Keratinocyte (primary cell): ENCODE data around the gene AFF2. TPM values are rescaled to one million over a fixed set of nuclear protein-coding genes. Genes with fewer than 3 reads are reported as not detected.

Experiments
- DNase-seq: peaks from one replicate; pipeline ENCODE4 v3.0.0-alpha.2; 2011; ENCODE audit warnings: low read depth, missing footprints, low spot score
- FAIRE-seq: peaks from 2 replicates; lab custom pipeline; 2011; peaks lifted over from hg19 to GRCh38; lab: Jason Lieb, UNC
- H2AFZ ChIP-seq: 2 replicates; pipeline ENCODE4 v1.6.0; 2012; ENCODE audit warnings: low read length, control low read depth, inconsistent platforms; ENCODE audit not compliant: control insufficient read depth
- H3K27ac ChIP-seq: 2 replicates; pipeline ENCODE4 v1.5.1; 2011; ENCODE audit warnings: low read length; ENCODE audit not compliant: control insufficient read depth, insufficient read depth
- H3K27me3 ChIP-seq: 3 replicates; pipeline ENCODE4 v1.6.0; 2011; ENCODE audit warnings: low read length; ENCODE audit not compliant: control insufficient read depth, insufficient read depth; ENCODE audit errors: extremely low read depth
- H3K36me3 ChIP-seq, 2 experiments: 2 replicates in 1 of 2; 3 replicates in 1 of 2; pipeline ENCODE4 v1.5.1; 2011; ENCODE audit warnings: low read length in 2 of 2, mild to moderate bottlenecking in 1 of 2; ENCODE audit not compliant: control insufficient read depth in 2 of 2, insufficient read depth in 2 of 2; ENCODE audit errors: extremely low read depth in 1 of 2
- H3K4me1 ChIP-seq: 3 replicates; pipeline ENCODE4 v1.5.1; 2011; ENCODE audit warnings: low read length; ENCODE audit not compliant: control insufficient read depth, insufficient read depth; ENCODE audit errors: extremely low read depth
- H3K4me2 ChIP-seq: 3 replicates; pipeline ENCODE4 v1.6.0; 2011; ENCODE audit warnings: low read depth, low read length; ENCODE audit not compliant: control insufficient read depth, insufficient read depth; ENCODE audit errors: extremely low read depth
- H3K4me3 ChIP-seq, 3 experiments: fragments of 200-600 bp in 1 of 3; sonication (generic) in 1 of 3; 2 replicates in 2 of 3; 3 replicates in 1 of 3; pipeline ENCODE4 v1.5.1; 2011 to 2016; ENCODE audit warnings: low read length in 3 of 3, mild to moderate bottlenecking in 3 of 3, control low read depth in 2 of 3, inconsistent platforms in 1 of 3, low read depth in 1 of 3, mixed read lengths in 1 of 3, mixed run types in 1 of 3, moderate library complexity in 1 of 3; ENCODE audit not compliant: control insufficient read depth in 2 of 3, insufficient read depth in 2 of 3; ENCODE audit errors: extremely low read depth in 1 of 3
- H3K79me2 ChIP-seq: 2 replicates; pipeline ENCODE4 v1.6.0; 2012; ENCODE audit warnings: low read length; ENCODE audit not compliant: control insufficient read depth, insufficient read depth
- H3K9ac ChIP-seq: 3 replicates; pipeline ENCODE4 v1.6.0; 2011; ENCODE audit warnings: low read length; ENCODE audit not compliant: control insufficient read depth, insufficient read depth; ENCODE audit errors: extremely low read depth
- H3K9me1 ChIP-seq: 3 replicates; pipeline ENCODE4 v1.6.0; 2011; ENCODE audit warnings: low read length; ENCODE audit not compliant: control insufficient read depth, insufficient read depth; ENCODE audit errors: extremely low read depth
- H3K9me3 ChIP-seq: 2 replicates; pipeline ENCODE4 v1.5.1; 2012; ENCODE audit warnings: low read depth, low read length; ENCODE audit not compliant: control insufficient read depth
- H4K20me1 ChIP-seq: 3 replicates; pipeline ENCODE4 v1.6.0; 2011; ENCODE audit warnings: low read length; ENCODE audit not compliant: control insufficient read depth, insufficient read depth; ENCODE audit errors: extremely low read depth
- CTCF ChIP-seq, 3 experiments: IDR thresholded peaks in 1 of 3; conservative IDR thresholded peaks in 1 of 3; optimal IDR thresholded peaks in 1 of 3; 2 replicates in 2 of 3; 3 replicates in 1 of 3; pipeline versions ENCODE3 to v1.5.1; 2011; ENCODE audit warnings: low read length in 3 of 3, mild to moderate bottlenecking in 3 of 3, moderate library complexity in 2 of 3, control low read depth in 1 of 3, inconsistent platforms in 1 of 3; ENCODE audit not compliant: insufficient read depth in 2 of 3; ENCODE audit errors: extremely low read depth in 1 of 3
- EZH2 ChIP-seq: IDR thresholded peaks from one replicate; pipeline ENCODE4 v1.6.1; 2012; ENCODE audit warnings: inconsistent platforms, mild to moderate bottlenecking, low read length, moderate library complexity
- dilution Hi-C: fragments of 300-500 bp; cut with MboI; formaldehyde crosslinking; loops from one replicate; pipeline ENCODE4 v1.7.0; 2020; ENCODE audit warnings: low sequenced_read_pairs; ENCODE audit not compliant: extremely low pct_ligation_motif_present
- polyA plus RNA-seq, 5 experiments: library from polyadenylated mRNA; depleted of rRNA in 3 of 5; stranded (reverse) in 3 of 5; stranded (forward) in 1 of 5; unstranded in 1 of 5; fragments of >200 nt; gene quantifications; 1 replicate in 1 of 5; 2 replicates in 3 of 5; 3 replicates in 1 of 5; pipeline versions ENCODE4 v1.2.1 to v1.2.3, GENCODE V29; 2011 to 2012; ENCODE audit warnings: missing spikeins in 2 of 5, low read depth in 1 of 5, low replicate concordance in 1 of 5

AFF2 gene
- polyA plus RNA-seq, 1 donor (not counting 4 experiments of a cell fraction or from before 2014, with no cell fraction given), result 0.01 TPM

DNA sequence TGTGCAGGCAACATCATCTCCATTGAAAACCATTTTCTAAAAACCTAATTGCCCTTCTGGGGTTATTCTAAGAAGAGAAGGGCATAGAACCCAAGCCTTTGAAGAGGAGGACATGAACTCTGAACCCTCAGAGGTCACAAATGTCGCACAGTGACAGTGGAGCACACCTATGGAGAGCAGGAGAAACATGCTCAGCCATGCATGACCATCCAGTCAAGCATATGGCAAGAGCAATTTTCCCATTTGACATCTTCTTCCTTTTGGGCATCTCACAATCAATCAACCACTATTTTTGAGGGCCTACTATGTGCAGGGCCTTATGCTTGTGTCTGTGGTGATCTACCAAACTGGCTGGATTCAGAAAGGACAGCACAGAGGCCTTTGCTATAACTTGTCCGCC lies 30.1 kb upstream of the AFF2 start:
- H3K4me2 ChIP-seq, result no peak overlapping the region
- H2AFZ ChIP-seq, result no peak overlapping the region
- H3K9me1 ChIP-seq, result no peaks in the 10 kb centered on the region
- FAIRE-seq (no peak), DNase-seq (no peak)
- dilution Hi-C loops, result no loop called here
- H3K4me3 ChIP-seq, result no peak overlapping the region
- no peak overlapping the region for H3K27ac ChIP-seq
- H3K27me3 ChIP-seq, result no peaks in the 10 kb centered on the region
- H3K9me3 ChIP-seq, result no peaks in the 10 kb centered on the region
- no peak for TF ChIP-seq EZH2
- TF ChIP-seq CTCF (optimal IDR thresholded peaks at IDR 0.05 in 1 of 3, IDR thresholded peaks at IDR 0.05 in 1 of 3, conservative IDR thresholded peaks at IDR 0.05 in 1 of 3; ENCODE audit: extremely low read depth in 1 of 3, insufficient read depth in 2 of 3, low read length in 3 of 3), result no peak
- H3K4me1 ChIP-seq, result no peaks in the 10 kb centered on the region
- no peaks in the 10 kb centered on the region for H3K79me2 ChIP-seq
- H3K9ac ChIP-seq, result no peak overlapping the region
- H4K20me1 ChIP-seq, result no peaks in the 10 kb centered on the region
- no peaks in the 10 kb centered on the region for H3K36me3 ChIP-seq

GRCh38 chrX:148474030-148474429 lies 26.4 kb upstream of the AFF2 start:
- no peak for FAIRE-seq

More at GRCh38 chrX:148474030-148474429, 26.4 kb upstream of the AFF2 start:
- TF ChIP-seq EZH2 (no peak), CTCF (optimal IDR thresholded peaks at IDR 0.05 in 1 of 3, IDR thresholded peaks at IDR 0.05 in 1 of 3, conservative IDR thresholded peaks at IDR 0.05 in 1 of 3; ENCODE audit: extremely low read depth in 1 of 3, insufficient read depth in 2 of 3, low read length in 3 of 3) (no peak)
- Histone ChIP-seq H2AFZ (no peak overlapping the region), H3K36me3 (no peaks in the 10 kb centered on the region), H3K9ac (no peak overlapping the region), H4K20me1 (no peaks in the 10 kb centered on the region), H3K79me2 (no peaks in the 10 kb centered on the region), H3K9me1 (no peaks in the 10 kb centered on the region), H3K27me3 (no peaks in the 10 kb centered on the region), H3K27ac (no peak overlapping the region), H3K4me3 (no peak overlapping the region), H3K4me2 (no peak overlapping the region), H3K9me3 (no peaks in the 10 kb centered on the region), H3K4me1 (no peaks in the 10 kb centered on the region)
- DNase-seq, result no peak
- dilution Hi-C loops, result no loop called here
